ENCODE measurements around the gene OFD1.

The OFD1 gene

GRCh38 chrX:13700380-13700779, 34.2 kb upstream of the OFD1 start:
- TF ChIP-seq, protein P1, sequence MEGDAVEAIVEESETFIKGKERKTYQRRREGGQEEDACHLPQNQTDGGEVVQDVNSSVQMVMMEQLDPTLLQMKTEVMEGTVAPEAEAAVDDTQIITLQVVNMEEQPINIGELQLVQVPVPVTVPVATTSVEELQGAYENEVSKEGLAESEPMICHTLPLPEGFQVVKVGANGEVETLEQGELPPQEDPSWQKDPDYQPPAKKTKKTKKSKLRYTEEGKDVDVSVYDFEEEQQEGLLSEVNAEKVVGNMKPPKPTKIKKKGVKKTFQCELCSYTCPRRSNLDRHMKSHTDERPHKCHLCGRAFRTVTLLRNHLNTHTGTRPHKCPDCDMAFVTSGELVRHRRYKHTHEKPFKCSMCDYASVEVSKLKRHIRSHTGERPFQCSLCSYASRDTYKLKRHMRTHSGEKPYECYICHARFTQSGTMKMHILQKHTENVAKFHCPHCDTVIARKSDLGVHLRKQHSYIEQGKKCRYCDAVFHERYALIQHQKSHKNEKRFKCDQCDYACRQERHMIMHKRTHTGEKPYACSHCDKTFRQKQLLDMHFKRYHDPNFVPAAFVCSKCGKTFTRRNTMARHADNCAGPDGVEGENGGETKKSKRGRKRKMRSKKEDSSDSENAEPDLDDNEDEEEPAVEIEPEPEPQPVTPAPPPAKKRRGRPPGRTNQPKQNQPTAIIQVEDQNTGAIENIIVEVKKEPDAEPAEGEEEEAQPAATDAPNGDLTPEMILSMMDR (IDR thresholded peaks at IDR 0.05; ENCODE audit: low read depth, low read length): no peak
- in situ Hi-C loops (cut with HindIII; ENCODE audit: low sequenced_read_pairs): no loop called here
- no peak overlapping the region for H3K4me3 ChIP-seq (ENCODE audit: low read depth, low read length)
- DNase-seq (ENCODE audit: low read depth, low spot score): no peak

DNA sequence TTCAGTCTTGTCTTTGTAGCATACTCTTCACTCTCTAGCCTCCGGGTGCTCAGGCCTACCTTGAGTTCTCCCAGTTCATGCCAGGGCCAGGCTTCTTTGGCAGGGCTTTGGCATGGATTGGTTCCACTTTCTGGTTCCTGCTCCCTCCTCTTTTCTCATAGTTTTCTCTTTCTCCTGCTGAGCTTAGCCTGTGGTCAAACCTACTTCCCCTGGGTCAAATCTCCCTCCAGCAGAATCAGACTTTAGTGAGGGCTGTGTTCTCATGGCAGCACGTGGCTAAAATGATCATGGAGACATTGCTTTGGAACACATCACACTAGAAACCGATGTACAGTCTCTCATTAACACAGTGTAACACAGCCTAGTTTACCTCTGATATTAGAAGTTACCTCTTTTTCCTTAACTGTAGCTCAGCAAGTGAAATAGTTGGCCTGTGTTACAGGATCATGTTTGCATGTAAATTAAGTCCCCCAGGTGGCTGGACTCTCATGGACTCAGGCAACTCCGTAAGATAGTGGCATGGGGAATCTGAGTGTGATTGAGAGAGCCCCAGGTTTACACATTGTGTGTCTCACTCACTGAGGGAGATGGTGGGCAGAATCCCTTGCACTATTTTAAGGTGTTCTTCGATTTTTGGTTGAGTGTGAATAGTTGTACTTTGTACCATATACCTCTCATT, 32.3 kb upstream of the OFD1 start:
- no peak overlapping the region for H3K4me3 ChIP-seq (ENCODE audit: low read depth, low read length)
- TF ChIP-seq, protein P1 (IDR thresholded peaks at IDR 0.05; ENCODE audit: low read depth, low read length): no peak
- in situ Hi-C loops (cut with HindIII; ENCODE audit: low sequenced_read_pairs): no loop called here
- DNase-seq (ENCODE audit: low read depth, low spot score): no peak

GRCh38 chrX:13703135-13703534, 31.4 kb upstream of the OFD1 start:
- no peak for DNase-seq (ENCODE audit: low read depth, low spot score)
- in situ Hi-C loops (cut with HindIII; ENCODE audit: low sequenced_read_pairs): no loop called here
- H3K4me3 ChIP-seq (ENCODE audit: low read depth, low read length): no peak overlapping the region
- TF ChIP-seq, protein P1 (IDR thresholded peaks at IDR 0.05; ENCODE audit: low read depth, low read length): no peak

- no peak overlapping the region for H3K4me3 ChIP-seq (ENCODE audit: low read depth, low read length)
- TF ChIP-seq, protein P1 (IDR thresholded peaks at IDR 0.05; ENCODE audit: low read depth, low read length): no peak
- in situ Hi-C loops (cut with HindIII; ENCODE audit: low sequenced_read_pairs): no loop called here
- DNase-seq (ENCODE audit: low read depth, low spot score): no peak
Observed at GRCh38 chrX:13703589-13703988, 31.0 kb upstream of the OFD1 start.

DNA sequence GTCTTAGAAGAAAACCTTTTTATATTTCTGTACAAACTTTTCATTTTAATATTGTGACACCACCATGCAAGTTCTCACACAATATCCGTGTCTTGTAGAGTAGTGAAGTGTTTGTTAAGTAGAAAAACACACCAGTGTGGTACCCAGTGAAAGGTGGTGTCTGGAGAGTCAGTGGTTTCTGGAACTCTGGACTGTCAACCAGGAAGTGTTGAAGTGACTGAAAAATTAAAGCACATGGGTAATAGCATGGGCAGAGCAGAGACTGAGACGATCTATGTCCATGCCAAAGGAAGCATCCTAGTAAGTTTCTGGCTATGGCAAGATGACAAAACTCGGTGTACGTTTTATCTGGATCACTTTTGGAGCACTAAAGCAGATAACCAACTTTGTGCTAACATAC, 23.4 kb upstream of the OFD1 start:
- in situ Hi-C loops (cut with HindIII; ENCODE audit: low sequenced_read_pairs): no loop called here

DNA sequence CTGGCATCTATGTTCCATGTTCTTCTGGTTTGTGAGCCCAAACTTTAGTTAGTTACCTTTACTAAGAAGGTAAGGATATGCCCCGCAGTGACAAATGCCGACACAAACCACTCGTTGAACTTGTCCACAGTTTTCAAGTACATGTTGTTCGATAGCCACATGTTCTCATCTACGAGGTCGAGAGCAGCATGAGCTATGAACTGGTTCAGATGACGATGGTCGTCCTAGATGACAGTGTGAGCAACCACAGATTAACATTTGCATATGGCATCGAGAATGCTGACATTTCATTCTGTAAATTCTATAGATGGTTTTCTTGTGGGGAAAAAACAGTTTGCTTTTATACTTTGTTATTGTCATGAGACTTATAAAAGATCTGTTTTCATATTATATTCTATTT, 18.1 kb upstream of the OFD1 start:
- in situ Hi-C loops (cut with HindIII; ENCODE audit: low sequenced_read_pairs): no loop called here
- DNase-seq (ENCODE audit: low read depth, low spot score): no peak
- TF ChIP-seq, protein P1 (IDR thresholded peaks at IDR 0.05; ENCODE audit: low read depth, low read length): no peak
- H3K4me3 ChIP-seq (ENCODE audit: low read depth, low read length): no peak overlapping the region

More for the DNA sequence above, 23.4 kb upstream of the OFD1 start:
- TF ChIP-seq, protein P1 (IDR thresholded peaks at IDR 0.05; ENCODE audit: low read depth, low read length): no peak
- no peak overlapping the region for H3K4me3 ChIP-seq (ENCODE audit: low read depth, low read length)
- no peak for DNase-seq (ENCODE audit: low read depth, low spot score)

Measured in astrocyte of the spinal cord (primary cell).